Mucosa of descending colon (tissue), 3 donors: Measurements from ENCODE around the gene ACTC1. TPM values are rescaled to one million over a fixed set of nuclear protein-coding genes. Genes with fewer than 3 reads are reported as not detected.
"Not testable (repeated sequence)": the region's sequence is repeated elsewhere in the genome, so short reads cannot be mapped to it uniquely, and the experiment has no call there.

Experiments used
- ATAC-seq: fragments of 200-7000 bp; cut with Tn5 transposase; one replicate; pipeline ENCODE4 v1.9.1; 2020; ENCODE audit warnings: mild to moderate bottlenecking, moderate library complexity
- DNase-seq, 3 donors: peaks; one replicate each; pipeline ENCODE4 v3.0.0-alpha.2; 2020
- H3K36me3 ChIP-seq: fragments of 200-600 bp; one replicate; pipeline ENCODE4 v1.8.0; 2021; ENCODE audit warnings: low read depth, mild to moderate bottlenecking
- H3K4me1 ChIP-seq: fragments of 200-600 bp; one replicate; pipeline ENCODE4 v1.8.0; 2021; ENCODE audit warnings: low read depth, mild to moderate bottlenecking
- H3K4me3 ChIP-seq: fragments of 200-600 bp; one replicate; pipeline ENCODE4 v1.8.0; 2021; ENCODE audit warnings: mild to moderate bottlenecking
- H3K9me3 ChIP-seq: fragments of 200-600 bp; one replicate; pipeline ENCODE4 v1.8.0; 2021; ENCODE audit warnings: mild to moderate bottlenecking
- intact Hi-C, 2 donors: fragments of 100-400 bp; cut with DNase I in 1 of 2; cut with micrococcal nuclease in 1 of 2; formaldehyde crosslinking; loops; one replicate each; pipeline versions ENCODE4 v1.11.0 to v1.11.1; 2022; cut with DNase I, micrococcal nuclease
- total RNA-seq, 3 donors: library from RNA; stranded (reverse); fragmentation: NEBNext Ultra II Directional in 2 of 3; extraction: Animal tissue kit (Norgen Biotek cat#: 25700) in 2 of 3; gene quantifications; one replicate each; pipeline versions ENCODE4 v1.2.1 to v1.2.4, GENCODE V29; 2021 to 2023
- TF ChIP-seq, protein P1 (sequence below): fragments of 200-600 bp; IDR thresholded peaks from one replicate; pipeline ENCODE4 v1.8.0; 2022; ENCODE audit warnings: antibody characterized with exemption, mild to moderate bottlenecking
- donor health status: DM: no; HTN: no; CAD: no; lungs with moderate emphysema.
- donor health status: DM: no; HTN: no; CAD: no.
- donor health status: DM: no; HTN: yes; CAD: no.

Gene ACTC1
- total RNA-seq, 3 donors from 2014 or later = 0.64 to 10.7 (median 1.3) TPM

DNA sequence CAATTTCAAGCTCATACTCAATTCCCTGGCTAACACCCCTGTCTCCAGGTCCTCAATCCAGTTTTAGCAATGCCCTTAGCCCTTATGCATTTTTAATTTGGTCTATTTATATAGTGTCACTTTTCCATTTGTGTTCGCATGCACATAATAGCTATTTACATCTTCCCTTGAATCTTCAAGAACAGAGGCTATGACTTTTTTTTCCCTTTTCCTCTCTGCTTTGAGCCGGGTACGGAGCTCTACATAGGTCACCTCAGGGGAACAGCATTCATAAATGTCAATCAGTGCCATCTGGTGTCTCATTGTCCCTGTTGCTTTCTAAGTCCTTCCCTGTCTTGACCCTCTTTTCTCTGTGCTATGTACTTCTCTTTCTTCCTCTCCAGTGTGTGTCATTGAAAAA, 26.5 kb upstream of the ACTC1 start:
- Histone ChIP-seq H3K4me1 (no peaks in the 10 kb centered on the region), H3K4me3 (no peak overlapping the region), H3K9me3 (no peaks in the 10 kb centered on the region), H3K36me3 (no peaks in the 10 kb centered on the region)
- intact Hi-C loops = no loop called here
- DNase-seq = no peak
- TF ChIP-seq, protein P1, sequence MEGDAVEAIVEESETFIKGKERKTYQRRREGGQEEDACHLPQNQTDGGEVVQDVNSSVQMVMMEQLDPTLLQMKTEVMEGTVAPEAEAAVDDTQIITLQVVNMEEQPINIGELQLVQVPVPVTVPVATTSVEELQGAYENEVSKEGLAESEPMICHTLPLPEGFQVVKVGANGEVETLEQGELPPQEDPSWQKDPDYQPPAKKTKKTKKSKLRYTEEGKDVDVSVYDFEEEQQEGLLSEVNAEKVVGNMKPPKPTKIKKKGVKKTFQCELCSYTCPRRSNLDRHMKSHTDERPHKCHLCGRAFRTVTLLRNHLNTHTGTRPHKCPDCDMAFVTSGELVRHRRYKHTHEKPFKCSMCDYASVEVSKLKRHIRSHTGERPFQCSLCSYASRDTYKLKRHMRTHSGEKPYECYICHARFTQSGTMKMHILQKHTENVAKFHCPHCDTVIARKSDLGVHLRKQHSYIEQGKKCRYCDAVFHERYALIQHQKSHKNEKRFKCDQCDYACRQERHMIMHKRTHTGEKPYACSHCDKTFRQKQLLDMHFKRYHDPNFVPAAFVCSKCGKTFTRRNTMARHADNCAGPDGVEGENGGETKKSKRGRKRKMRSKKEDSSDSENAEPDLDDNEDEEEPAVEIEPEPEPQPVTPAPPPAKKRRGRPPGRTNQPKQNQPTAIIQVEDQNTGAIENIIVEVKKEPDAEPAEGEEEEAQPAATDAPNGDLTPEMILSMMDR = no peak
- no peak for ATAC-seq

DNA sequence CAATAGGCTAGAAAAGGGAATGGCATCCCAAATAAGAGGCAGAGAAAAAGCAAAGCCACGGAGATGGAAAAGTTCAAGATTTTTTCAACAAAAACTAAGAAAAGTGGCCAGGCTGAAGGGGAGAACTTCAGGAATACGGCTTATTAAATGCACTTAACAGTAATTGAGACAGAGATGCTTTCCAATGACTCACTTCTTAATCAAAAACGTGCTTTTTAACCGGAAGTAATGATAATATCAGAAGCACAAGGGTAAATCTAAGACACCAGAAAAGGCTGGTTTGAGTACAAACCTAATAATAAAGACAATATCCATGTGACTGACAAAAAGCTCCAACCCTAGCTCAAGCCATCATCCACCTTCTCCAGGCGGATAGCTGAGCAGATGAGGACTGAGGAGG, 24.8 kb upstream of the ACTC1 start:
- Histone ChIP-seq H3K4me1 (no peaks in the 10 kb centered on the region), H3K9me3 (no peaks in the 10 kb centered on the region), H3K4me3 (no peak overlapping the region), H3K36me3 (no peaks in the 10 kb centered on the region)
- TF ChIP-seq, protein P1 = no peak
- intact Hi-C loops = no loop called here
- DNase-seq (no peak), ATAC-seq (no peak)

GRCh38 chr15:34818526-34818925, 23.2 kb upstream of the ACTC1 start:
- Histone ChIP-seq H3K4me3 (no peak overlapping the region), H3K4me1 (no peaks in the 10 kb centered on the region), H3K36me3 (no peaks in the 10 kb centered on the region), H3K9me3 (no peaks in the 10 kb centered on the region)
- no peak for ATAC-seq
- DNase-seq = no peak
- intact Hi-C loops = no loop called here
- TF ChIP-seq, protein P1 = no peak

DNA sequence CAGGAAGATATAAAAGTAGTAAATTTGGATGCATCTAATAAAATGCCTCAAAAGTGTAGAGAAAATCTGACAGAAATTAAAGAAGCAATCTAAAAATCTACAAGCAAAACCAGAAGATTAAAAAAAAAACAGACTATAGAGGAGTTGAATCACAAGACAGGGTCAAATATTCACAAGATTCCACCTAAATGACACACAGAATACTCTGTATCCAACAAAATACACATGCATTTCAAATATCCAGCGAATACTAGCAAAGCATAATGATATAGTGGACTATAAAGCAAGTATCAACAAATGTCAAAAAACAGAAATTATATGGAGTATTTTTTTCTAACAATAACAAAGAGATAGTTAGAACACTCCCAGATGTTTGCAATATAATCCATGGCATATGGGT, 20.5 kb upstream of the ACTC1 start:
- ATAC-seq = no peak

GRCh38 chr15:34813446-34814190, 18.3 kb upstream of the ACTC1 start:
- no peak for ATAC-seq
- no peaks in the 10 kb centered on the region for H3K4me1 ChIP-seq
- H3K4me3 ChIP-seq = no peak overlapping the region
- intact Hi-C loops = no loop called here
- no peaks in the 10 kb centered on the region for H3K36me3 ChIP-seq
- TF ChIP-seq, protein P1 = no peak
- no peak for DNase-seq
- H3K9me3 ChIP-seq = no peaks in the 10 kb centered on the region

More for the DNA sequence above, 20.5 kb upstream of the ACTC1 start:
- Histone ChIP-seq H3K9me3 (no peaks in the 10 kb centered on the region), H3K4me1 (no peaks in the 10 kb centered on the region), H3K4me3 (no peak overlapping the region), H3K36me3 (no peaks in the 10 kb centered on the region)
- intact Hi-C loops = no loop called here
- TF ChIP-seq, protein P1 = no peak
- DNase-seq = no peak

GRCh38 chr15:34812868-34813365, 17.6 kb upstream of the ACTC1 start:
- ATAC-seq, H3K36me3 ChIP-seq, H3K9me3 ChIP-seq, H3K4me3 ChIP-seq, DNase-seq, H3K4me1 ChIP-seq, intact Hi-C loops: not testable (repeated sequence)
